A549 (cell line): Measurements from ENCODE around the gene SLC19A1. TPM values are rescaled to one million over a fixed set of nuclear protein-coding genes. Genes with fewer than 3 reads are reported as not detected.
A peak's percentile ranks its signal among the peaks of the same experiment; 100 is the strongest.

Experiments used
- ATAC-seq, 2 experiments: fragments of 200-7000 bp in 1 of 2; fragments of >200 bp in 1 of 2; cut with Nextera tagmentation in 1 of 2; cut with Tn5 transposase in 1 of 2; 3 replicates each; pipeline versions ENCODE4 v1.8.0 to v1.9.1; 2018 to 2020; ENCODE audit warnings: mild to moderate bottlenecking in 1 of 2, moderate library complexity in 1 of 2
- CTCF ChIA-PET: fragments of 300-600 bp; sonication (Branson Sonifier 250); formaldehyde crosslinking; extraction: SDS; loops from one replicate; lab custom pipeline; 2021; ENCODE audit warnings: antibody characterized with exemption, inconsistent platforms; lab: Yijun Ruan, JAX
- POLR2A ChIA-PET: fragments of 350-600 bp; formaldehyde crosslinking; extraction: SDS; loops from one replicate; lab custom pipeline; 2021; ENCODE audit warnings: antibody characterized with exemption, inconsistent platforms; lab: Yijun Ruan, JAX
- DNase-seq, 2 experiments: peaks; one replicate each; pipeline versions ENCODE4 v3.0.0 to v3.0.0-alpha.2; 2011 to 2016; ENCODE audit warnings: low read depth in 1 of 2, low spot score in 1 of 2
- FAIRE-seq: peaks from 2 replicates; lab custom pipeline; 2011; peaks lifted over from hg19 to GRCh38; lab: Jason Lieb, UNC
- H3K27ac ChIP-seq, 2 experiments: fragments of >200 bp; sonication (Bioruptor Twin); formaldehyde crosslinking; 3 replicates each; pipeline ENCODE4 v1.5.1; 2016 to 2017
- H3K4me1 ChIP-seq: fragments of >200 bp; sonication (Bioruptor Twin); formaldehyde crosslinking; 3 replicates; pipeline ENCODE4 v1.6.1; 2016
- H3K4me2 ChIP-seq: fragments of >200 bp; sonication (Bioruptor Twin); formaldehyde crosslinking; 3 replicates; pipeline ENCODE4 v1.6.1; 2016
- H3K4me3 ChIP-seq: fragments of >200 bp; sonication (Bioruptor Twin); formaldehyde crosslinking; 3 replicates; pipeline ENCODE4 v1.5.1; 2016
- H3K9me3 ChIP-seq: fragments of >200 bp; sonication (Bioruptor Twin); formaldehyde crosslinking; 3 replicates; pipeline ENCODE4 v1.6.1; 2016
- BCL3 ChIP-seq: fragments of >200 bp; sonication (Bioruptor Twin); formaldehyde crosslinking; IDR thresholded peaks from 3 replicates; pipeline ENCODE4 v1.6.1; 2016
- CHD2 ChIP-seq: fragments of 150-350 bp; IDR thresholded peaks from 2 replicates; pipeline ENCODE4 v1.6.1; 2014; ENCODE audit warnings: low read length; ENCODE audit not compliant: partially characterized antibody
- CTCF ChIP-seq: fragments of >200 bp; sonication (Bioruptor Twin); formaldehyde crosslinking; IDR thresholded peaks from 3 replicates; pipeline ENCODE4 v1.5.1; 2016
- E2F6 ChIP-seq: IDR thresholded peaks from 2 replicates; pipeline ENCODE4 v1.6.1; 2012; ENCODE audit warnings: low read depth, borderline replicate concordance
- EP300 ChIP-seq, 2 experiments: fragments of >200 bp; sonication (Bioruptor Twin); formaldehyde crosslinking; IDR thresholded peaks; 2 replicates in 1 of 2; 3 replicates in 1 of 2; pipeline ENCODE4 v1.6.1; 2016 to 2017
- FOSL2 ChIP-seq, 2 experiments: fragments of 450-650 bp in 1 of 2; fragments of >200 bp in 1 of 2; sonication (Bioruptor Twin) in 1 of 2; formaldehyde crosslinking; IDR thresholded peaks; 2 replicates each; pipeline versions ENCODE4 v1.5.0 to v1.6.1; 2016 to 2020; ENCODE audit warnings: mild to moderate bottlenecking in 1 of 2, moderate library complexity in 1 of 2
- FOXS1 ChIP-seq: fragments of 250-450 bp; sonication (Bioruptor Pico); IDR thresholded peaks from 2 replicates; pipeline ENCODE4 v1.5.0; 2020; ENCODE audit warnings: mild to moderate bottlenecking, moderate library complexity
- GATA3 ChIP-seq: IDR thresholded peaks from 2 replicates; pipeline ENCODE4 v1.6.1; 2012; ENCODE audit warnings: borderline replicate concordance
- MAX ChIP-seq: IDR thresholded peaks from 2 replicates; pipeline ENCODE4 v1.6.1; 2012
- PHF8 ChIP-seq: fragments of 200-600 bp; sonication (generic); IDR thresholded peaks from 2 replicates; pipeline ENCODE4 v1.6.1; 2016; ENCODE audit warnings: low read depth, mild to moderate bottlenecking, antibody characterized with exemption, moderate library complexity, borderline replicate concordance
- POLR2A ChIP-seq: IDR thresholded peaks from 2 replicates; pipeline ENCODE4 v1.6.1; 2012; ENCODE audit warnings: mild to moderate bottlenecking, low read length
- REST ChIP-seq: fragments of 200-600 bp; sonication (generic); IDR thresholded peaks from 2 replicates; pipeline ENCODE4 v1.6.1; 2016; ENCODE audit warnings: antibody characterized with exemption, mild to moderate bottlenecking, moderate library complexity
- SREBF2 ChIP-seq: fragments of 450-650 bp; IDR thresholded peaks from 2 replicates; pipeline ENCODE4 v1.6.1; 2014; ENCODE audit warnings: mild to moderate bottlenecking, moderate library complexity
- USF2 ChIP-seq: fragments of 450-650 bp; IDR thresholded peaks from 2 replicates; pipeline ENCODE4 v1.6.1; 2014; ENCODE audit warnings: antibody characterized with exemption
- ZFP36 ChIP-seq: fragments of 450-650 bp; IDR thresholded peaks from 2 replicates; pipeline ENCODE4 v1.6.1; 2014; ENCODE audit warnings: borderline replicate concordance; ENCODE audit not compliant: partially characterized antibody
- WGBS: methylation state at CpG from one replicate; pipeline ENCODE4 v1.1.6; 2017; ENCODE audit errors: missing lambda C conversion rate; 5-methylcytosine and 5-hydroxymethylcytosine counted together
- polyA plus RNA-seq, 4 experiments: library from polyadenylated mRNA; depleted of rRNA in 3 of 4; stranded (reverse); fragments of >200 nt; fragmentation: RNase III in 1 of 4; extraction: RNeasy Plus Mini Kit Qiagen cat#74134 plus additional on column Dnase treatment in 1 of 4; gene quantifications; 2 replicates in 3 of 4; 3 replicates in 1 of 4; pipeline ENCODE4 v1.2.3, GENCODE V29; 2011 to 2017

The SLC19A1 gene
- polyA plus RNA-seq, 2 of the 4 experiments (the other 2 are of a cell fraction) = 9.8 to 14.0 TPM

GRCh38 chr21:45473496-45474322 lies 68.5 kb downstream of the SLC19A1 start (continued):
- TF ChIP-seq USF2 = no peak
- TF ChIP-seq E2F6 = no peak
- no peak for TF ChIP-seq FOXS1 (CRISPR knock-in tag)
- TF ChIP-seq GATA3 = no peak
- TF ChIP-seq EP300 (IDR thresholded peaks at IDR 0.05) = no peak
- TF ChIP-seq BCL3 = no peak

- peak overlapping the region; percentile 79 to 95; a peak in 3 of 6 replicates for H3K27ac ChIP-seq
- CTCF ChIA-PET = no interaction called here
- ATAC-seq = no peak
Observed at GRCh38 chr21:45472445-45473365, 69.5 kb downstream of the SLC19A1 start.

More at GRCh38 chr21:45472445-45473365, 69.5 kb downstream of the SLC19A1 start:
- FAIRE-seq = no peak
- whole genome bisulfite sequencing = 97% methylated on average over 19 of the region's 42 CpGs
- peaks cover 43% of the 10 kb centered on the region for H3K4me1 ChIP-seq
- TF ChIP-seq POLR2A (no peak), SREBF2 (no peak), FOSL2 (IDR thresholded peaks at IDR 0.05) (no peak), FOSL2 (CRISPR knock-in tag; IDR thresholded peaks at IDR 0.05) (no peak), REST (no peak), CHD2 (no peak), MAX (no peak), CTCF (no peak), PHF8 (no peak), ZFP36 (no peak)
- TF ChIP-seq, all 56 proteins: peak for 0
- POLR2A ChIA-PET = no interaction called here
- Histone ChIP-seq H3K4me3 (no peak overlapping the region), H3K9me3 (no peaks in the 10 kb centered on the region), H3K4me2 (peak overlapping the region; percentile 91; the same call in 1 of the 3 replicates)
- no peak for DNase-seq
